GM12878 (cell line): ENCODE results near the gene TMC6.

Experiments
- CTCF ChIP-seq, 3 experiments: IDR thresholded peaks in 2 of 3; conservative IDR thresholded peaks in 1 of 3; 2 replicates each; pipeline ENCODE4 v1.5.1; 2011; ENCODE audit warnings: low read depth in 3 of 3, low read length in 3 of 3, mild to moderate bottlenecking in 3 of 3, control low read depth in 2 of 3, moderate library complexity in 2 of 3, inconsistent platforms in 1 of 3, mixed read lengths in 1 of 3; ENCODE audit not compliant: control insufficient read depth in 2 of 3, insufficient read depth in 1 of 3; ENCODE audit errors: extremely low read depth in 1 of 3
- MXI1 ChIP-seq: fragments of 150-350 bp; IDR thresholded peaks from 2 replicates; pipeline ENCODE4 v1.6.1; 2011; ENCODE audit warnings: low read depth, mild to moderate bottlenecking, inconsistent platforms, low read length, improper control_type of control experiment
- SUPT20H ChIP-seq: IDR thresholded peaks from 2 replicates; pipeline ENCODE4 v1.6.1; 2011; ENCODE audit warnings: low read depth, mild to moderate bottlenecking, low read length, moderate library complexity, borderline replicate concordance; ENCODE audit not compliant: control insufficient read depth
- TAF1 ChIP-seq: IDR thresholded peaks from 2 replicates; pipeline ENCODE4 v1.6.1; 2011; ENCODE audit warnings: mild to moderate bottlenecking, low read depth, low read length, borderline replicate concordance
- TF ChIP-seq, protein P1 (sequence below): fragments of 450-650 bp; IDR thresholded peaks from 2 replicates; pipeline ENCODE4 v1.6.1; 2018; ENCODE audit warnings: mild to moderate bottlenecking, low read depth, moderate library complexity; ENCODE audit not compliant: partially characterized antibody

DNA sequence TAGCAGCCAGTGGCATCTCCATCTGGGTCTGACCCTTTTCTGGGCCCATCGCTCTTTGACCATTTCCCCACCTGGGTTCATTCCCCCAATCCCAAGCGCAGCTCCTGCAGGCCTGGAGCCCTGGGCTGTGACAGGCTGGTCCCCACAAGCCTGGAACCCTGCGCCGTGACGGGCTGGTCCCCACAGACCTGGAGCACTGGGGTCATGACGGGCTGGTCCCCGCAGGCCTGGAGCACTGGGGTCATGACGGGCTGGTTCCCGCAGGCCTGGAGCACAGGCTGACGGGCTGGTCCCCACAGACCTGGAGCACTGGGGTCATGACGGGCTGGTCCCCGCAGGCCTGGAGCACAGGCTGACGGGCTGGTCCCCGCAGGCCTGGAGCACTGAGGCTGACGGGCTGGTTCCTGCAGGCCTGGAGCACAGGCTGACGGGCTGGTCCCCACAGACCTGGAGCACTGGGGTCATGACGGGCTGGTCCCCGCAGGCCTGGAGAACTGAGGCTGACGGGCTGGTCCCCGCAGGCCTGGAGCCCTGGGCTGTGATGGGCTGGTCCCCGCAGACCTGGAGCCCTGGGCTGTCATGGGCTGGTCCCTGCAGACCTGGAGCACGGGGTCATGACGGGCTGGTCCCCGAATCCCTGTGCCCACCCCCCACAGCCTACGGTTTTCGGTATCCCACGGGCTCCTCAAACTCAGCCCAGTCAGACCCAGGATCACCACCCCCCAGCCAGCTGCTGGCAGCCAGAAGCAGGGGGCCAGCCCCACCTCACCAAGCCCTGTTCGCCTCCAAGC lies 16.6 kb downstream of the TMC6 start:
- TF ChIP-seq SUPT20H (no peak), TAF1 (no peak), CTCF (IDR thresholded peaks at IDR 0.05 in 2 of 3, conservative IDR thresholded peaks at IDR 0.05 in 1 of 3; ENCODE audit: control insufficient read depth in 2 of 3, extremely low read depth in 1 of 3, insufficient read depth in 1 of 3, low read depth in 3 of 3, low read length in 3 of 3) (no peak), MXI1 (no peak)
- TF ChIP-seq, protein P1, sequence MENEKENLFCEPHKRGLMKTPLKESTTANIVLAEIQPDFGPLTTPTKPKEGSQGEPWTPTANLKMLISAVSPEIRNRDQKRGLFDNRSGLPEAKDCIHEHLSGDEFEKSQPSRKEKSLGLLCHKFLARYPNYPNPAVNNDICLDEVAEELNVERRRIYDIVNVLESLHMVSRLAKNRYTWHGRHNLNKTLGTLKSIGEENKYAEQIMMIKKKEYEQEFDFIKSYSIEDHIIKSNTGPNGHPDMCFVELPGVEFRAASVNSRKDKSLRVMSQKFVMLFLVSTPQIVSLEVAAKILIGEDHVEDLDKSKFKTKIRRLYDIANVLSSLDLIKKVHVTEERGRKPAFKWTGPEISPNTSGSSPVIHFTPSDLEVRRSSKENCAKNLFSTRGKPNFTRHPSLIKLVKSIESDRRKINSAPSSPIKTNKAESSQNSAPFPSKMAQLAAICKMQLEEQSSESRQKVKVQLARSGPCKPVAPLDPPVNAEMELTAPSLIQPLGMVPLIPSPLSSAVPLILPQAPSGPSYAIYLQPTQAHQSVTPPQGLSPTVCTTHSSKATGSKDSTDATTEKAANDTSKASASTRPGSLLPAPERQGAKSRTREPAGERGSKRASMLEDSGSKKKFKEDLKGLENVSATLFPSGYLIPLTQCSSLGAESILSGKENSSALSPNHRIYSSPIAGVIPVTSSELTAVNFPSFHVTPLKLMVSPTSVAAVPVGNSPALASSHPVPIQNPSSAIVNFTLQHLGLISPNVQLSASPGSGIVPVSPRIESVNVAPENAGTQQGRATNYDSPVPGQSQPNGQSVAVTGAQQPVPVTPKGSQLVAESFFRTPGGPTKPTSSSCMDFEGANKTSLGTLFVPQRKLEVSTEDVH, result no peak
